A549 treated with CORT108297 at 1 μM for 4 hours (cell line): ENCODE data around the gene DTL. TPM values are rescaled to one million over a fixed set of nuclear protein-coding genes. Genes with fewer than 3 reads are reported as not detected.

ENCODE experiments used
- total RNA-seq: library from RNA; stranded (reverse); fragments of 200-300 nt; extraction: Qiagen RNA extraction; gene quantifications from 5 replicates; pipeline ENCODE4 v1.2.3, GENCODE V29; 2022

DTL gene
- total RNA-seq, result 19.9 to 25.1 TPM (median 23.4 TPM) in 5 replicates

GRCh38 chr1:212035123-212035834 is at the start of gene DTL, which contains the start of gene INTS7:
DTL (plus strand) TSS chr1:212035748; CDS start chr1:212035891, 143 bp downstream.
INTS7 (minus strand) TSS chr1:212035557; CDS start chr1:212035437, 120 bp downstream.

Other genes starting within 250 kb of the DTL start
- gene LPGAT1, start 205.0 kb upstream of the DTL start, total RNA-seq, result 20.7 to 35.5 TPM (median 28.5 TPM) in 5 replicates
- gene INTS7, start 191 bp upstream of the DTL start, total RNA-seq, result 20.3 to 22.8 TPM (median 21.0 TPM) in 5 replicates
- gene PPP2R5A, start 249.7 kb downstream of the DTL start, total RNA-seq, result 23.1 to 26.2 TPM (median 24.3 TPM) in 5 replicates